HG02642 (cell line): Measurements from ENCODE around the gene GIMAP8.

ENCODE experiments used
- ATAC-seq: cut with Tn5 transposase; IDR thresholded peaks from one replicate; pipeline ENCODE4 v1.9.1; 2021; ENCODE audit warnings: mild to moderate bottlenecking; ENCODE audit not compliant: unreplicated experiment, poor library complexity

GIMAP8 gene

DNA sequence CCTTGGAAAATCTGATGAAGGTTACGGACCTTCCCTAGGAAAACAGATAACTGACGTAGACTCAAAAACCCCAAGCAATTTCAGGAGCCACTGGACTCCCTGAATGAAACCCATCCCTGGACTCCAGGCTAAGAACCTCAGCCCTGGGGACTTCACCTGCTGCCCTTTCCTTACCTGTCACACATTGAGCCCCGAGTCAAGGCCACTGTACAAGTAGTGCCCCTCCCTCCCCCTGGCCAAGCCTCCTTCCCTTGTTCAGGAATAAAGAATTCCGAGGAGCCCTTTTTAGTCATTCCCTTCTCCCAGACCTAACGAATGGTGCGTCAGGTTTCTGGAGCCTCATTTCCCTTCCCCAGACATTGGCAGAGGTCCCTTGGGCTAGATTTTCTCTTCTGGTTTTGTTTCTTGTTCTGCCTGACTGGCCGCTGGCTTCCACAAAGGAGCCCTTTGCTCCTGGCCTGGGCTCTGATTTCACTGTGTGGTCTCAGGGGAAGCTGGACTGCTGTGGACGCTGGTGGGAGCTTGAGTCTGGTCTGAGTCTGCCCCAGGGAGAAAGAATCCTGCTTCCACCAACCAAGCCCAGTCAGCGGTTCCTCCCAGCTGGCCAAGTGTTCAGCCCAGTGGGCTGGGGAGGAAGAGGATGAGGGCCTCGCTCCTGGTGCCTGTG, 39.6 kb upstream of the GIMAP8 start:
- no peak for ATAC-seq

DNA sequence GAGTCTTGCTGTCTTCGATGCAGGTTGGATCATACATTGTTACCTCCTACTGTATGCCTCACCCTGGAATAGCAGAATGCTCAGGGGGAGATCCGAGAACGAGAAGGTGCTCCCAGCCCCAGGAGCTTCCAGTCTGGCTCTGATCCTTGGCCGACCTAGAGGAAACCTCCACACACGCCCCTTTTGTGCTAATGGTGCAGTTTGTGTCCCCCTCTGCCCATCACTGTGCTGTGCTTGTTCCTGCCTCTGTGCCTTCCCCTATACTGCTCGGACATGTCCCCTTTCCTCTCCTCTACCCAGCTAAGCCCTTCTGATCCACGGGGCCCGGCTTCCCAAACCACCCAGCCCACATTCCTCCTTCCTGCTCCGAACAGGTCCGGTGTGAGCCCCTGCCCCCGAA, 38.8 kb upstream of the GIMAP8 start:
- ATAC-seq, result no peak

GRCh38 chr7:150412016-150412415, 38.4 kb upstream of the GIMAP8 start:
- no peak for ATAC-seq

- ATAC-seq, result no peak
These were observed 37.6 kb upstream of the GIMAP8 start for GRCh38 chr7:150412518-150413488.

GRCh38 chr7:150413640-150414081, 36.8 kb upstream of the GIMAP8 start:
- no peak for ATAC-seq

DNA sequence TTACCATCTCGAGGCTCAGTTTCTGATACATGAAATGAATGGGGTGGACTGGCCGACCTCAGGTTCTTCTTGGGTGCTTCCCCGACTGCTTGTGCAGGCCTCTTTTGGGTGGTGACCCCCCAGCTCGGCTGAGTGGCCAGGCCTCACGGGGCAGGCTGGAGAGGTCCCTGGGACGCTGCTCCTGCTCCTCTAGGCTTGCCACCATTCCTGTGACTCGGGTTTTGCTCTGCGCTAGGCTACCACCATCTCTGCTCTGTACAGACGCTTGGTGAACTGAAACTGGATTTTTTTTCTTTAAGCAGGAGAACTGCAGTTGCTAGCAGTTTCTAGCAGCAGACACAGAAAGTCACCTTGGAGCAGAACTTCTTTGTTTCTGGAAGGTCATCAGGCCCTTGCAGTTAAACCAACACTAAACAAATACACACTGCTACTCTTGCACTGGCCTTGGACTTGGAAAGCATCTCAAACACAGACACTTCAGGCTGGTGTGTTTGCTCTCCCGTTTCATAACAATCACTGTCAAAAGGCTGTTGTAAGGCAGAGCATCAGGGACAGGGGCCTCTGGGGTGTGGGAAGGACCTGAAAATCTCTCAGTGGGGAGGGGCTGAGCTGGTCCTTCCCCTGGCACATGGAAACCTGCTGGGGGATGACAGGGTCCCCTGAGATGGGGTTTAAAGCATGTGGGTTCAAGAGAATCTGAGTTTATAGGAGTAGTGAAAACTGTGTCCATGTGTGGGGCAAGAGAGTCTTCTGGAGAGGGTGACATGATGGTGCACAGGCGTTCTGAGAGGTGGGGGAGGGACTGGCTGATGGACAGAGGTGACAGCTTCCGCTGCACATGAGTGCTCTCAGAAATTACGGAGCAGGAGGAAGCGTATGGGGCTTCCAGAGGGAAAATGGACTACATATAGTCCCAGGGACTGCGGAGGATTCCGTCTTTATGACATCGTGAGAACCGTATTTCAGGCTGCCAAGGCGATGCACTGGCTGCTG, 35.0 kb upstream of the GIMAP8 start:
- no peak for ATAC-seq

- no peak for ATAC-seq
These were observed 33.2 kb upstream of the GIMAP8 start for GRCh38 chr7:150417239-150417638.

DNA sequence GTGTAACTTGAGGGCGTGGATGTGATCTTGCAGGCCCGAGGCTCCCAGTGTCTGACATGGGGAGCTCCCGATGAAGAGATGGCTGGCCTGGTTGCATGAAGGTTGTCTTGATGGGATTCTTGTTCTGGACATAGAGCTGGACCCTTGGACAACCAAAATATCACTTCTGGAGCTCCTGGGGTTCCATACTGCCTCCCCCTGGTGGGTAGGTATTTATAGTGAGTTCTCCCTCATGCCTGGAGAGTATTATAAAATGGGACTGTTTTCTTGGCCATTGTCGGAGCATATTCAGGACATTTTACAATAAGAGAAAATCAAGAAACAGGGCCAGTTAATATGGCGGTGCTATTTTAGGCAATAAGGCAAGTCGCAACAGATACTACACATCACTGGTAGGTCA, 32.6 kb upstream of the GIMAP8 start:
- no peak for ATAC-seq

DNA sequence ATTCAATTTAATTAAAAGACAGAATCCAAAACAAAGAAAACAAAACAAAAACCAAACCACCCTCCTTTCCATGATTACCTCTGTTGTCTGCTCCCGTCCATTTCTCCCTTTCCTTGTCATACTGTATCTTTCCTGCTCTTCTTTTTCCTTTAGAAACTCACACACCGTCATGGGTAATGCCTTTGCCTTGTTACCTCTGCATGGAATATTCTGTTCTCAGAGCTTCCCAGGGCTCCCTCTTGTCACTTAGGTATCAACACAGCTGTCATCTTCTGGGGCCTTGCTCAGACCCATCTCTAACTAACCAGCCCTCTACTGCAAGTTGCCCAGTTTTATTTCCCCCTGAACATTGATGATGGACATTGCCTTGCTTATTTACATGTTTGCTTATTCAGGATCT, 30.2 kb upstream of the GIMAP8 start:
- ATAC-seq, result no peak

DNA sequence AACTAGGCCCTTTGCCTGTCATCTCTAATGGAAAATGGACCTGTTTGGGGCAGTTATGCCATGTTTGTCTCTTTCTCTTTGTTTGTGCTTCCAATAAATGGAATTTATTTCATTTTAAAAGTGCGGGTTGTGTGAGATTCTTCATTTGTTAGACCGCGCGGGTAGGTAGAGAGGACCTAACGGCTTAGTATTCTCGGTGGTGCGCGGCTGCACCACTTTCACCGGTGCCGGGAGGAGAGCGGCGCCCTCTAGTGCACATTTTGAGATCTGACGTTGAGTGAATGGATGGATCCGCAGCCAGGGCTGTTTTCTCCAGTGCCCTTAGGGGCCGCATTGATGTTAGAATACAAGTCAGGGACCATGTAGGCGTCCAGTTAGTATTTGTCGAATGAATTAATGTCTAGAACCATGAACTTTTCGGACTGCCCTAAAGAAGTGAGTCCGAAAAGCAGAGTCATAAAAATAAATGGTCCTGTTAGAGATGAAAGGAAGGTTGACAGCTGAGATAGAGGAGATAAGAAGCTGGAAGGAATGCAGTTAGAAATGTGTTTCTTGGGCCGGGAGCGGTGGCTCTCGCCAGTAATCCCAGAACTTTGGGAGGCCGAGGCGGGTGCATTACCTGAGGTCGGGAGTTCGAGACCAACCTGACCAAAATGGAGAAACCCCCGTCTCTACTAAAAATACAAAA, 29.3 kb upstream of the GIMAP8 start:
- peak; percentile 98 for ATAC-seq

GRCh38 chr7:150421831-150422230, 28.6 kb upstream of the GIMAP8 start:
- no peak for ATAC-seq

GRCh38 chr7:150425670-150426069, 24.8 kb upstream of the GIMAP8 start:
- no peak for ATAC-seq

GRCh38 chr7:150428671-150429451, 21.6 kb upstream of the GIMAP8 start:
- peak; percentile 47 for ATAC-seq

GRCh38 chr7:150429699-150430098, 20.7 kb upstream of the GIMAP8 start:
- ATAC-seq, result no peak

DNA sequence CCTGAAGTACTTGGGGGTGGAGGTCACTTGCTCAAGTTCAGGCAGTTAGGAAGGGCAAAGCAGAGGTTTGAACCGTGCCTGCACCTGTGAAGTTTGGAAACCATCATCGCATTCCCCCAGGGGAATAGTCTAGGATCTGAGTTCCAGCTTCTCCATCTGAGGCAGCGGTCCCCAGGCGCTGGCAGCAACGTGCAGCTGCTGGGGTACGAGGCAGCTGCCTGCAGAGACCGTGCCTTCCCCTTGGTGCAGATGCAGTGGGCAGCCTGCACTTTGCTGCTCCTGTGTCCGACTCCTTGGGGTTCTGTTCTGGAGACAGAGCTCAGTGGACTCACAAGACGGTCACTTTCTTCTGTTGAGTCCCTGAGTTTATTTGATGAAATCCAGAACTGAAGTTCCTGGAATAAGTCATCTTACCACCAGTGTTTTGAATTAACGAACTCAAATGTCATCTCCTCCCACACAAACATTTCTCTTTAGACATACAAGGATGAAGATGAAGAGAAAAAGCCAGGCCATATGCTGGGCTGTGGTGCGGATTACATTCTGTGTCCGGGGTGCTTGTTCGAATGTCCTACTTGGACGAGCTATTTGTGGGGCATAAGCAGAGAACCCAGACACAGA, 19.9 kb upstream of the GIMAP8 start:
- ATAC-seq, result no peak

GRCh38 chr7:150431839-150432658, 18.4 kb upstream of the GIMAP8 start:
- no peak for ATAC-seq
